ENCODE results near the gene POGLUT2. TPM values are rescaled to one million over a fixed set of nuclear protein-coding genes. Genes with fewer than 3 reads are reported as not detected.

The POGLUT2 gene
- total RNA-seq, 1 experiment from 2014 or later, result 2.8 TPM

DNA sequence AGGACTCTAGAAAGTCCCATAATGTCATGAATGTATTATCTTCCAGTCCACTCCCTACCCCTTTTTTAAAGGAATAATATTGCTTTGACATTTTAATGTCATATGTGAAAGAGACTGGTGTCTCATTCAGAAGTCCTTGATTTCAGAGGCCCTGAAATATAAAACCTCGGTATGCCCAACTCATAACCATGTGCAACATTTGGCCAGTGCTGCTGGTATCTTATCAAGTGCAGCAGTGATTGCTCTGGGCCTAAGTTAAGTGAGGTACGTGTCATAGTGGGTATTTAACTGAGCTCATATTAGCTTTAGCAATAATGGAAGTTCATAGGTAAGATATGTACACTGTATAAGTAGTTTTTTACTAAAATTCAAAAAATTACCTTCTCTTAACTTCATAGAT is 39.9 kb downstream of the POGLUT2 start:
- no peaks in the 10 kb centered on the region for H3F3A ChIP-seq (ENCODE audit: insufficient read depth, low read depth)
- intact Hi-C loops (cut with micrococcal nuclease; ENCODE audit: unreplicated experiment), result no loop called here
- no peaks in the 10 kb centered on the region for H3K9me3 ChIP-seq (ENCODE audit: insufficient read depth, low read depth)
- H3K9me2 ChIP-seq (ENCODE audit: insufficient read depth), result no peaks in the 10 kb centered on the region
- H4K20me1 ChIP-seq (ENCODE audit: insufficient read depth), result no peaks in the 10 kb centered on the region
- H3K79me2 ChIP-seq (ENCODE audit: low read depth), result no peaks in the 10 kb centered on the region
- H3K27ac ChIP-seq, result no peak overlapping the region
- no peaks in the 10 kb centered on the region for H3K36me3 ChIP-seq (ENCODE audit: low read depth)
- no peak for TF ChIP-seq EZH2 (IDR thresholded peaks at IDR 0.05; ENCODE audit: low read depth)
- TF ChIP-seq, protein P1, sequence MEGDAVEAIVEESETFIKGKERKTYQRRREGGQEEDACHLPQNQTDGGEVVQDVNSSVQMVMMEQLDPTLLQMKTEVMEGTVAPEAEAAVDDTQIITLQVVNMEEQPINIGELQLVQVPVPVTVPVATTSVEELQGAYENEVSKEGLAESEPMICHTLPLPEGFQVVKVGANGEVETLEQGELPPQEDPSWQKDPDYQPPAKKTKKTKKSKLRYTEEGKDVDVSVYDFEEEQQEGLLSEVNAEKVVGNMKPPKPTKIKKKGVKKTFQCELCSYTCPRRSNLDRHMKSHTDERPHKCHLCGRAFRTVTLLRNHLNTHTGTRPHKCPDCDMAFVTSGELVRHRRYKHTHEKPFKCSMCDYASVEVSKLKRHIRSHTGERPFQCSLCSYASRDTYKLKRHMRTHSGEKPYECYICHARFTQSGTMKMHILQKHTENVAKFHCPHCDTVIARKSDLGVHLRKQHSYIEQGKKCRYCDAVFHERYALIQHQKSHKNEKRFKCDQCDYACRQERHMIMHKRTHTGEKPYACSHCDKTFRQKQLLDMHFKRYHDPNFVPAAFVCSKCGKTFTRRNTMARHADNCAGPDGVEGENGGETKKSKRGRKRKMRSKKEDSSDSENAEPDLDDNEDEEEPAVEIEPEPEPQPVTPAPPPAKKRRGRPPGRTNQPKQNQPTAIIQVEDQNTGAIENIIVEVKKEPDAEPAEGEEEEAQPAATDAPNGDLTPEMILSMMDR (conservative IDR thresholded peaks at IDR 0.05), result no peak
- no peak overlapping the region for H3K4me2 ChIP-seq
- no peak for DNase-seq
- ChIA-PET CTCF (no interaction called here), POLR2A (ENCODE audit: unreplicated experiment) (no interaction called here)
- no peak overlapping the region for H3K4me3 ChIP-seq
- no peak overlapping the region for H2AFZ ChIP-seq
- no TSS peak for BruUV-seq (replicated peaks)
- H3K27me3 ChIP-seq (ENCODE audit: insufficient read depth, low read depth), result no peaks in the 10 kb centered on the region
- no peaks in the 10 kb centered on the region for H3K4me1 ChIP-seq (replicated peaks; ENCODE audit: insufficient read depth)

GRCh38 chr13:102757006-102757405 is 41.8 kb downstream of the POGLUT2 start:
- no peaks in the 10 kb centered on the region for H3K27me3 ChIP-seq (ENCODE audit: insufficient read depth, low read depth)
- H3K4me3 ChIP-seq, result no peak overlapping the region
- H3K4me1 ChIP-seq (replicated peaks; ENCODE audit: insufficient read depth), result no peaks in the 10 kb centered on the region
- no peak overlapping the region for H3K27ac ChIP-seq
- H4K20me1 ChIP-seq (ENCODE audit: insufficient read depth), result no peaks in the 10 kb centered on the region
- intact Hi-C loops (cut with micrococcal nuclease; ENCODE audit: unreplicated experiment), result no loop called here
- TF ChIP-seq EZH2 (IDR thresholded peaks at IDR 0.05; ENCODE audit: low read depth), result no peak
- TF ChIP-seq, protein P1 (conservative IDR thresholded peaks at IDR 0.05), result no peak
- H3F3A ChIP-seq (ENCODE audit: insufficient read depth, low read depth), result no peaks in the 10 kb centered on the region
- H3K36me3 ChIP-seq (ENCODE audit: low read depth), result no peaks in the 10 kb centered on the region
- CTCF ChIA-PET, result no interaction called here
- no peaks in the 10 kb centered on the region for H3K9me2 ChIP-seq (ENCODE audit: insufficient read depth)
- H3K9me3 ChIP-seq (ENCODE audit: insufficient read depth, low read depth), result no peaks in the 10 kb centered on the region
- DNase-seq, result no peak
- H2AFZ ChIP-seq, result no peak overlapping the region
- POLR2A ChIA-PET (ENCODE audit: unreplicated experiment), result no interaction called here
- no peak overlapping the region for H3K4me2 ChIP-seq
- no peaks in the 10 kb centered on the region for H3K79me2 ChIP-seq (ENCODE audit: low read depth)
- no TSS peak for BruUV-seq (replicated peaks)

GRCh38 chr13:102751886-102752285 is 46.9 kb downstream of the POGLUT2 start:
- Histone ChIP-seq H3K27ac (no peak overlapping the region), H3K79me2 (ENCODE audit: low read depth) (no peaks in the 10 kb centered on the region), H3K4me3 (no peak overlapping the region), H2AFZ (no peak overlapping the region), H3K9me3 (ENCODE audit: insufficient read depth, low read depth) (0 out of 2 replicates have a peak, but pooled peaks cover 7% of the 10 kb centered on the region), H3K4me1 (replicated peaks; ENCODE audit: insufficient read depth) (no peaks in the 10 kb centered on the region), H3K4me2 (no peak overlapping the region), H4K20me1 (ENCODE audit: insufficient read depth) (no peaks in the 10 kb centered on the region), H3K36me3 (ENCODE audit: low read depth) (no peaks in the 10 kb centered on the region), H3K9me2 (ENCODE audit: insufficient read depth) (no peaks in the 10 kb centered on the region), H3F3A (ENCODE audit: insufficient read depth, low read depth) (no peaks in the 10 kb centered on the region), H3K27me3 (ENCODE audit: insufficient read depth, low read depth) (peaks cover 27% of the 10 kb centered on the region)
- intact Hi-C loops (cut with micrococcal nuclease; ENCODE audit: unreplicated experiment), result no loop called here
- no peak for TF ChIP-seq EZH2 (IDR thresholded peaks at IDR 0.05; ENCODE audit: low read depth)
- TF ChIP-seq, protein P1 (conservative IDR thresholded peaks at IDR 0.05), result no peak
- ChIA-PET CTCF (interaction anchor here (0.7 kb wide), 1 partner anchor 807 kb away, joined by 3 read pairs; no protein-coding TSS in a partner anchor), POLR2A (ENCODE audit: unreplicated experiment) (no interaction called here)
- BruUV-seq (replicated peaks), result no TSS peak
- DNase-seq, result no peak

Measured in PC-9 (cell line).